GM12892 (cell line): Measurements from ENCODE around the gene ARFGAP1.

ENCODE experiments used
- POLR2A ChIP-seq: IDR thresholded peaks from 2 replicates; pipeline ENCODE4 v1.6.1; 2011; ENCODE audit warnings: low read depth, low read length, control low read depth
- TAF1 ChIP-seq: IDR thresholded peaks from 2 replicates; pipeline ENCODE4 v1.6.1; 2011; ENCODE audit warnings: low read depth, mild to moderate bottlenecking, control low read depth, low read length, borderline replicate concordance

GRCh38 chr20:63317061-63317460 is 44.4 kb downstream of the ARFGAP1 start:
- TF ChIP-seq TAF1 (no peak), POLR2A (no peak)
